ENCODE results near the gene VSTM5. TPM values are rescaled to one million over a fixed set of nuclear protein-coding genes. Genes with fewer than 3 reads are reported as not detected.
A peak's percentile ranks its signal among the peaks of the same experiment; 100 is the strongest.

Gene VSTM5
- polyA plus RNA-seq, 3 donors, result not detected

DNA sequence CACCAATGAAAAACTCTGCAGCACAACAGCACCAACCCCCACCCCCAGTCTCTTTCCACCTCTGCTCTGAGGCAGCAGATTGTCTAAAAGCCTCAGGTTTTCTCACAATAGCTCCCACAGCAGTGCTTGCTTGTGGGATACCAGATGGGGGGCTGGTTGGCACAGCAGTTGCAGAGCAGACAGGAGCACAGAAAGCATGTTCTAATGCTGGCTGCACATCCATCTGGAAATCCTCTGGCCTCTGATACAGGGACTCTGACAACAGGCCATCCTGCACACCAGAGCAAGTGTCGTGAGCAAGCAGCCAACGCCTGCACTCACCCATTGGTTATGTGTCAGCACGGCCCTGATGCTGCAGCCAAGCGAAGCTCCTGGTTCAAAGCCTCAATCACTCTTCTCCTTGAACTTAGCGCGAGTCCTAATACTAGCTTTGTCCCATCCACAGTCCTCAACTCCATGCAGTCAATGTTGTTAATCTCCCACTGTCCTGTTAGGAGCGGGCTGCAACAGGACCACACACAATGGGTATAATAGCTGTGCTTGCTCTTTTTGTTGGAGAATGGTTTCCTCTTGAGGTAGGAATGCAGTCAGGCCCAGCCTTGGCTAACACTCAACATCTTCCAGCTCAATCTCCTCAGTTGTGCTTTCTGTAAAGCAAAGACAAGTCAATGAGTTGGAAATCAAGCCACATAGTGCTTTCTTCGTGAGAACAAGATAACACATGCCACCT lies 30.3 kb downstream of the VSTM5 start:
- H2AFZ ChIP-seq (ENCODE audit: insufficient read depth, low read depth, low read length, poor library complexity, severe bottlenecking), result no peak overlapping the region
- H3K4me2 ChIP-seq (replicated peaks; ENCODE audit: extremely low read depth, low read length, poor library complexity, severe bottlenecking), result no peak overlapping the region
- no peaks in the 10 kb centered on the region for H3K27me3 ChIP-seq (ENCODE audit: control insufficient read depth in 2 of 2, insufficient read depth in 2 of 2, low read length in 2 of 2)
- H3K4me1 ChIP-seq (ENCODE audit: control insufficient read depth in 1 of 2, insufficient read depth in 2 of 2, low read length in 2 of 2), result no peaks in the 10 kb centered on the region
- H3K4me3 ChIP-seq (replicated peaks in 1 of 3; ENCODE audit: low read depth in 2 of 3, low read length in 3 of 3), result no peak overlapping the region
- peaks cover under 1 to 11% of the 10 kb centered on the region in 2 donors for H3K36me3 ChIP-seq (replicated peaks in 1 of 2; ENCODE audit: control insufficient read depth in 1 of 2, insufficient read depth in 2 of 2, low read length in 2 of 2)
- H3K4me3 Mint-ChIP-seq, result no peak overlapping the region
- H3K9me3 Mint-ChIP-seq, result peaks cover 0 to 2% (median 0%) of the 10 kb centered on the region in 7 donors
- no peaks in the 10 kb centered on the region for H3K79me2 ChIP-seq (ENCODE audit: insufficient read depth, low read length)
- no peaks in the 10 kb centered on the region for H3K9me3 ChIP-seq (replicated peaks in 1 of 2; ENCODE audit: control insufficient read depth in 1 of 2, insufficient read depth in 1 of 2, low read length in 2 of 2)
- H3K36me3 Mint-ChIP-seq, result peaks cover 8 to 14% of the 10 kb centered on the region in 2 donors
- 97% methylated on average over 5 of the region's 8 CpGs for WGBS (ENCODE audit: insufficient coverage)
- H3K27ac Mint-ChIP-seq, result peak overlapping the region in 1 of 7 donors; percentile 57
- peaks cover 1 to 2% (median 2%) of the 10 kb centered on the region in 3 donors for H3K27me3 Mint-ChIP-seq (ENCODE audit: low read depth in 3 of 3)
- no peaks in the 10 kb centered on the region for H4K20me1 ChIP-seq (ENCODE audit: insufficient read depth, low read length)
- no peak overlapping the region for H3K27ac ChIP-seq (ENCODE audit: low read depth in 1 of 2, low read length in 2 of 2)
- DNase-seq, result no peak
- no peaks in the 10 kb centered on the region for H3K4me1 Mint-ChIP-seq
- intact Hi-C loops (cut with micrococcal nuclease), result no loop called here
- no peak overlapping the region for H3K9ac ChIP-seq (ENCODE audit: insufficient read depth, low read length, poor library complexity, severe bottlenecking)
- TF ChIP-seq, protein P1, sequence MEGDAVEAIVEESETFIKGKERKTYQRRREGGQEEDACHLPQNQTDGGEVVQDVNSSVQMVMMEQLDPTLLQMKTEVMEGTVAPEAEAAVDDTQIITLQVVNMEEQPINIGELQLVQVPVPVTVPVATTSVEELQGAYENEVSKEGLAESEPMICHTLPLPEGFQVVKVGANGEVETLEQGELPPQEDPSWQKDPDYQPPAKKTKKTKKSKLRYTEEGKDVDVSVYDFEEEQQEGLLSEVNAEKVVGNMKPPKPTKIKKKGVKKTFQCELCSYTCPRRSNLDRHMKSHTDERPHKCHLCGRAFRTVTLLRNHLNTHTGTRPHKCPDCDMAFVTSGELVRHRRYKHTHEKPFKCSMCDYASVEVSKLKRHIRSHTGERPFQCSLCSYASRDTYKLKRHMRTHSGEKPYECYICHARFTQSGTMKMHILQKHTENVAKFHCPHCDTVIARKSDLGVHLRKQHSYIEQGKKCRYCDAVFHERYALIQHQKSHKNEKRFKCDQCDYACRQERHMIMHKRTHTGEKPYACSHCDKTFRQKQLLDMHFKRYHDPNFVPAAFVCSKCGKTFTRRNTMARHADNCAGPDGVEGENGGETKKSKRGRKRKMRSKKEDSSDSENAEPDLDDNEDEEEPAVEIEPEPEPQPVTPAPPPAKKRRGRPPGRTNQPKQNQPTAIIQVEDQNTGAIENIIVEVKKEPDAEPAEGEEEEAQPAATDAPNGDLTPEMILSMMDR (IDR thresholded peaks at IDR 0.05), result no peak

DNA sequence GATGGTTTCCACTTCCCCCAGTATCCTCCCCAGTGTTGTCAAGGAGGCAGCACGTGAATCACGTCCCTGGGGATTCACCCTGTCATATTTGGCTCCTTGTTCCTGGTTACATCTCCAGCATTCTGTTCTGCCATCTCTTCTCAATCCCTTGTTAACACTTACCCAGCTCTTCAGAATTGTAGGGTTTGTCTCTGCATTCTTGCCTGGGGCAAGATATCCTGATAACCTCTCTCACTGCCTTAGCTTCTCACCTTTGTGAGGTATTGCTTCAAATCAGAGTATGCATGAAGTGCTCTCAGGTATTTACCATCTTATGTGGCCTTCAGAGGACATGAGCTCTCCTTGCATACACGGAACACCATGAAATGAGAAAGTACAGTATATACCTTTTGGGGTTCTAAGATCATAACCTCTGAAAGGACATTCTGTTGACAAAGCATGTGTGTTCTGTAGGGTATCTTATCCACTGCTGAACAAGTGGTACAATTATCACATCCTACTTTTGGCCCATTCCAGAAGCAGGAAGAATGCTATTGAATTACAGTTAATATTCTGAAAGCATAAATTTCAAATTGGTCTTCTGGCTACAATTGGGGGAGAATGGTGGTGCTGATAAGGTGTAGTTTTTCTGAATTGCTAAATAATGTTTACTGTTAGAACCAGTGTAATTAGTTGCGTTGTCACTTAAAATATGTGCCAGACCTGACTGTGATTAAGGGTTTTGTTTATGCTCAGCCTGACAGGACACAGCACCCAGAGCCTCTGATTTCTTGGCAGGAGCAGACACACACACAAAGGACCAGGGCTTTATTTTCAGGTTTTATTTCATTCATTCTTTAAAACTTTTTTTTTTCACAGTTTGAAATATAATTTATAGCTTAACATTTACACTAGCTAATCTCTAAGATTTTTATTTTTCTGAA lies 32.7 kb downstream of the VSTM5 start:
- H3K27me3 ChIP-seq (ENCODE audit: control insufficient read depth in 2 of 2, insufficient read depth in 2 of 2, low read length in 2 of 2), result no peaks in the 10 kb centered on the region
- peak overlapping the region in 2 of 7 donors; percentile 3 to 66 for H3K27ac Mint-ChIP-seq
- no peaks in the 10 kb centered on the region for H3K4me1 ChIP-seq (ENCODE audit: control insufficient read depth in 1 of 2, insufficient read depth in 2 of 2, low read length in 2 of 2)
- no peaks in the 10 kb centered on the region for H4K20me1 ChIP-seq (ENCODE audit: insufficient read depth, low read length)
- no peaks in the 10 kb centered on the region for H3K4me1 Mint-ChIP-seq
- H3K79me2 ChIP-seq (ENCODE audit: insufficient read depth, low read length), result no peaks in the 10 kb centered on the region
- no peak overlapping the region for H3K4me2 ChIP-seq (replicated peaks; ENCODE audit: extremely low read depth, low read length, poor library complexity, severe bottlenecking)
- H3K4me3 Mint-ChIP-seq, result no peak overlapping the region
- peaks cover 0 to 2% (median 0%) of the 10 kb centered on the region in 3 donors for H3K27me3 Mint-ChIP-seq (ENCODE audit: low read depth in 3 of 3)
- H2AFZ ChIP-seq (ENCODE audit: insufficient read depth, low read depth, low read length, poor library complexity, severe bottlenecking), result no peak overlapping the region
- peaks cover 29 to 39% of the 10 kb centered on the region in 2 donors for H3K36me3 Mint-ChIP-seq
- H3K9ac ChIP-seq (ENCODE audit: insufficient read depth, low read length, poor library complexity, severe bottlenecking), result no peak overlapping the region
- H3K27ac ChIP-seq (ENCODE audit: low read depth in 1 of 2, low read length in 2 of 2), result no peak overlapping the region
- 94% methylated on average over 2 of the region's 4 CpGs for WGBS (ENCODE audit: insufficient coverage)
- no peak overlapping the region for H3K4me3 ChIP-seq (replicated peaks in 1 of 3; ENCODE audit: low read depth in 2 of 3, low read length in 3 of 3)
- H3K9me3 ChIP-seq (replicated peaks in 1 of 2; ENCODE audit: control insufficient read depth in 1 of 2, insufficient read depth in 1 of 2, low read length in 2 of 2), result no peaks in the 10 kb centered on the region
- TF ChIP-seq, protein P1 (IDR thresholded peaks at IDR 0.05), result no peak
- intact Hi-C loops (cut with micrococcal nuclease), result no loop called here
- H3K9me3 Mint-ChIP-seq, result no peaks in the 10 kb centered on the region
- DNase-seq, result no peak
- H3K36me3 ChIP-seq (replicated peaks in 1 of 2; ENCODE audit: control insufficient read depth in 1 of 2, insufficient read depth in 2 of 2, low read length in 2 of 2), result peaks cover 23 to 36% of the 10 kb centered on the region in 2 donors
